Measurements from ENCODE around the gene DIS3L. TPM values are rescaled to one million over a fixed set of nuclear protein-coding genes. Genes with fewer than 3 reads are reported as not detected.
"Not testable (repeated sequence)": the region's sequence is repeated elsewhere in the genome, so short reads cannot be mapped to it uniquely, and the experiment has no call there.

Gene DIS3L
- total RNA-seq, 1 experiment from 2014 or later = 42.8 TPM

DNA sequence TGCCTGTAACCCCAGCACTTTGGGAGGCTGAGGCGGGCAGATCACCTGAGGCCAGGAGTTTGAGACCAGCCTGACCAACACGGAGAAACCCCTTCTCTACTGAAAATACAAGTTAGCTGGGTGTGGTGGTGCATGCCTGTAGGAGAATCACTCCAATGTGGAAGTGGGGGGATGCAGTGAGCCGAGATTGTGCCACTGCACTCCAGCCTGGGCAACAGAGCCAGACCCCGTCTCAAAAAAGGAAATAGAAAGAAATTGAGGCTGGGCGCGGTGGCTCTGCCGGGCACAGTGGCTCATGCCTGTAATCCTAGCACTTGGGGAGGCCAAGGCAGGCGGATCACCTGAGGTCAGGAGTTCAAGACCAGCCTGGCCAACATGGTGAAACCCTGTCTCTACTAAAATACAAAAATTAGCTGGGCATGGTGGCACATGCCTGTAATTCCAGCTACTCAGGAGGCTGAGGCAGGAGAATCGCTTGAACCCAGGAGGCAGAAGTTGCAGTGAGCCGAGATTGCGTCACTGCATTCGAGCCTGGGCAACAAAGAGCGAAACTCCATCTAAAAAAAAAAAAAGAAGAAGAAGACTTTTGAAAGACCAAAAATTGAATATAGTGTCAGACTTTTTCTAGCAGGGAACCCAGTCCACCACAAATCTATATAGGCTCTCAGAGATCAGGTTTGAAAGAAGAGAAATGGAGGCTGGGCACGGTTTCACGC is 68.5 kb downstream of the DIS3L start:
- in situ Hi-C loops (cut with HindIII; ENCODE audit: low pct_unique_long_range_greater_than_20kb, low sequenced_read_pairs); DNase-seq (ENCODE audit: low read depth, low spot score): not testable (repeated sequence)

DNA sequence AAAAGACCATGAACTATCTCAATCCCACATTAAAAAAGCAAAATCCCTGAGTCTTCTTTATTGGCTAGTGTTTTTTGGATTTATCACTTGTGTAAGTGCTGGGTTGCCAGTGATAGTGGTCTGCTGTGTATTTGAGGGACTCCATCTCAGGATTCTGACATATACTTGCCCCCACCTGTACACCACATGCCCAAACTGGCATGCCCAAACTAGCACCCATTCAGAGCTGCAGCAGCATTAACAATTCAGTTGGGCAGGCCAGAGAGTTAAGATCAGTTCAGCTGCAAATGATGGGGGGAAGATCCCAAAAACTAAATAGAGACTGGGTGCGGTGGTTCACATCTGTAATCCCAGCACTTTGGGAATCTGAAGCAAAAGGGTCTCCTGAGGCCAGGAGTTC is 69.4 kb downstream of the DIS3L start:
- in situ Hi-C loops (cut with HindIII; ENCODE audit: low pct_unique_long_range_greater_than_20kb, low sequenced_read_pairs) = no loop called here
- no peak for DNase-seq (ENCODE audit: low read depth, low spot score)

DNA sequence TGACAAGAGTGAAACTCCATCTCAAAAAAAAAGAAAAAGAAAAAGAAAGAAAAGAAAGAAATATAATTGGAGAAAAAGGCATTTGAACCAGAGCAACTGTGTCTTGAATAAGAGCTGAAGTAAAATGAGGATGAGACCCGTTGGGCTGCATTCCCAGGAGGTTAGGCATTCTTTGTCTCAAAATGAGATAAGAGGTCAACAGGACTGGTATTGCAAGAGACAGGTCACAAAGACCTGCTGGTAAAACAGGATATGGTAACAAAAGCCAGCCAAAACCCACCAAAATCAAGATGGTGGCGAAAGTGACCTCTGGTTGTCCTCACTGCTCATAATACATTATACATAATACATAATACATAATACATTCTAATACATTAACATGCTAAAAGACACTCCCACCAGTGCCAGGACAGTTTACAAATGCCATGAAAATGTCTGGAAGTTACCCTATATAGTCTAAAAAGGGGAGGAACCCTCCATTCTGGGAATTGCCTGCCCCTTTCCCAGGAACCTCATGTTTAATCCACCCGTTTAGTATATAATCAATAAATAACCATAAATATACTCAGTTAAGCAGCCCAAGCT is 71.7 kb downstream of the DIS3L start:
- in situ Hi-C loops (cut with HindIII; ENCODE audit: low pct_unique_long_range_greater_than_20kb, low sequenced_read_pairs) = no loop called here
- no peak for DNase-seq (ENCODE audit: low read depth, low spot score)

DNA sequence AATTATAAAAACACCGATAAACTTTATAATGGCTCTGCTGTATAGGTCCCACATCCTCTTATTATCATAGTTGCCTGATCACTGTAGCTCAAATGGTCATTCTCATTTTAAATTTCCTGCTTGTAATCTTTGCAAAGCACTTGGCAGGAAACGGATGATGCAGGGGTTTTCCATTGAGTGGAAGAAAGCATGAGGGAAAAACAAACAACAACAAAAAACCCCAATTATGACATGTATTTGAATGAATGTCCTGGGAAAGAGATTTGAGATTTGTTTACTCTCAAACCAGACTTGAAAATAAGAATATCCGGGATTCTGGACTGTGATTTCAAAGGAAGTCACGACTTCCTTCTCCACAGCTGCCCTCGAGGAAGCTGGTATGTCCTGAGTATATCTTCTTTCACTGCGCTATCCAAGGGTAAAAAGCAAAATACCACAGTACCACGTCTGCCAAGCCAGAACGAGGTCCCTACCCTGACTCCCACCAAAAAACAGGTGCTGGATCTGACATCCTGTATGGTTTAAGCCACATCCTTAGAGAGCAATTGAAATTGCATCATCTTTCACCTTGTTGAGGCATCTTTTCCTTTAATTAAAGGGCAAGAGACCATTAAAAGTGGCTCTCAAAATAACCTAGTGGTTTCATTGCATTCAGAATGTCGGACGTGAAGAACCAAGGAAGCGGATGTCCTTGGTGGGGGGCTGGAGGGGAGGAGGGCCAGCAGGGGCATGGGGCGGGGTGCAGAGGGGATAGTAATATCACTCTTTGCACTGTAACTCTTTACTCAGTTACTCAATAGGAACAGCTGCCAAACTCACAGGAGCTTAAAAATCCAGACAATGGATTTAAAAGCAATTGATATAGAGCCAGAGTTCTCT is 76.6 kb downstream of the DIS3L start:
- in situ Hi-C loops (cut with HindIII; ENCODE audit: low pct_unique_long_range_greater_than_20kb, low sequenced_read_pairs) = no loop called here
- peak; percentile 13 for DNase-seq (ENCODE audit: low read depth, low spot score)

DNA sequence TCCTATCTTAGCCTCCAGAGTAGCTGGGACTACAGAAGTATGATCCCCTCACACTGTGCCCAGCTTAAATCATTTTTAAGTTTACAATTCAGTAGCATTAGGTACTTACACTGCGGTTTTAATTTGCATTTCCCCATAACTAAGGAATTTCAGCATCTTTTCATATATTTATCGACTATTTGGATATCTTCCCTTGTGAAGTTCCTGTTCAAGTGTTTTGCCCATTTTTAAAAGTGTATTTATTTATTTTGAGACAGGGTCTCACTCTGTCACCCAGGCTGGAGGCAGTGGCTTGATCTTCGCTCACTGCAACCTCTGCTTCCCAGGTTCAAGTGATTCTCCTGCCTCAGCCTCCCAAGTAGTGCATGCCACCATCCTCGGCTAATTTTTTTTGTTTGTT is 80.8 kb downstream of the DIS3L start:
- in situ Hi-C loops (cut with HindIII; ENCODE audit: low pct_unique_long_range_greater_than_20kb, low sequenced_read_pairs) = no loop called here
- no peak for DNase-seq (ENCODE audit: low read depth, low spot score)

DNA sequence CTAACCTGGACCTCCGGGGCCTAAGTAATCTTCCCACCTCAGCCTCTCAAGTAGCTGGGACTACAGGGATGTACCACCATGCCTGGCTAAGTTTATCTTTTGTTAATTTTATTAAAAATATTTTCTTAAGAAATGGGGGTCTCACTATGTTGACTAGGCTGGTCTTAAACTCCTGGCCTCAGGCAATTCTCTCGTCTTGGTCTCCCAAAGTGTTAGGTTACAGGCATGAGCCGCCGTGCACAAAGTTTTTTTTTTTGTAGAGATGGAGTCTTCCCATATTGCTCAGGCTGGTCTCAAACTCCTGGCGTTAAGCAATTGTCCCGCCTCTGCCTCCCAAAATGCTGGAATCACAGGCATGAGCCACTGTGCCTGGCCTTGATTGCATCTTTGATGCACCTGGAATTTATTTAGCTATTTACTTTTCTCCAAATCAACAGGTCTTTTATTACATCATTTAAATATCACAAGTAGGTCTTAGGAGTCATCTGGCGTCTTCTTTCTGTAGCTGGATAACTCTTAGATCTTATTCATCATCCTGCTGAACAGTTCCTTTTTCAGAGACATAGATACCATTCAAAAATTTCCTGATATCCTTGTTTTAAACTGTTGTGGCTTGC is 85.6 kb downstream of the DIS3L start:
- in situ Hi-C loops (cut with HindIII; ENCODE audit: low pct_unique_long_range_greater_than_20kb, low sequenced_read_pairs) = no loop called here
- no peak for DNase-seq (ENCODE audit: low read depth, low spot score)

DNA sequence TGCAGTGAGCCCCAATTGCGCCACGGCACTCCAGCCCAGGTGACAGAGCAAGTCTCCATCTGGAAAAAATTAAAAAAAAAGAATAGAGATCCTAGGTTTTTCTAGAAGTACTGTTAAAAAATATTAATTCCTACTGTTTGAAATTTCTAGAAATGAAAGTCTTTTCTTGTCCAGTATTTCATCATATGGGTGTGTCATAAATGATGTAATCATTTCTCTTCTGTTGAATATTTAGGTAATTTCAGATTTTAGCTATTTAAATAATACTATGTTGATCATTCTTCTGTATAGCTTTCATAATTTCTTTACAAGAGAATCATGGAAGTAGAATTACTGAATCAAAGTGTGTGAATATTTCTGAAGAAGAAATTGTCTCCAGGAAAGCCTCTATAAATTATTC is 88.0 kb downstream of the DIS3L start:
- in situ Hi-C loops (cut with HindIII; ENCODE audit: low pct_unique_long_range_greater_than_20kb, low sequenced_read_pairs); DNase-seq (ENCODE audit: low read depth, low spot score): not testable (repeated sequence)

Small RNA genes lying within 50 kb of the gene (small RNA-seq; reads per million reads assigned to genes)
- gene RF00019 (0 reads per million in 2 experiments), gene SCARNA14 (2.8 to 11.2 reads per million in 2 experiments)

Other genes with a start within 250 kb of the DIS3L start
- gene MEGF11, start 39.8 kb upstream of the DIS3L start, total RNA-seq (2014; rRNA removed; shearing (Covaris generic)) = 0.24 and 0.37 TPM in 2 replicates
- gene TIPIN, start 63.1 kb downstream of the DIS3L start, total RNA-seq (2014; rRNA removed; shearing (Covaris generic)) = 23.3 and 24.0 TPM in 2 replicates
- 16.2 and 18.5 TPM in 2 replicates for gene MAP2K1, start 93.3 kb downstream of the DIS3L start, total RNA-seq (2014; rRNA removed; shearing (Covaris generic))
- gene SNAPC5, start 204.2 kb downstream of the DIS3L start, total RNA-seq (2014; rRNA removed; shearing (Covaris generic)) = 60.5 and 60.7 TPM in 2 replicates
- gene RPL4, start 211.3 kb downstream of the DIS3L start, total RNA-seq (2014; rRNA removed; shearing (Covaris generic)) = 7,059 and 7,927 TPM in 2 replicates
- gene ZWILCH, start 211.8 kb downstream of the DIS3L start, total RNA-seq (2014; rRNA removed; shearing (Covaris generic)) = 18.7 and 25.5 TPM in 2 replicates

Measured in SK-MEL-5 (cell line).